Psoas muscle (tissue), 8 donors: ENCODE measurements around the gene THAP8. TPM values are rescaled to one million over a fixed set of nuclear protein-coding genes. Genes with fewer than 3 reads are reported as not detected.
A peak's percentile ranks its signal among the peaks of the same experiment; 100 is the strongest.

Experiments
- ATAC-seq, 4 donors: fragments of 200-7000 bp; cut with Tn5 transposase; one replicate each; pipeline ENCODE4 v1.9.1; 2020; ENCODE audit warnings: moderate library complexity in 3 of 4, mild to moderate bottlenecking in 2 of 4
- DNase-seq, 2 donors: peaks; one replicate each; pipeline ENCODE4 v3.0.0-alpha.2; 2020
- H3K27ac ChIP-seq: fragments of 200-600 bp; one replicate; pipeline ENCODE4 v1.8.0; 2022
- H3K27me3 ChIP-seq, 3 donors: fragments of 200-600 bp in 1 of 3; one replicate each; pipeline versions ENCODE4 v1.6.1 to v1.8.0; 2013 to 2022; ENCODE audit warnings: low read length in 2 of 3, mild to moderate bottlenecking in 2 of 3, moderate library complexity in 1 of 3; ENCODE audit not compliant: insufficient read depth in 3 of 3
- H3K36me3 ChIP-seq, 2 donors: fragments of 200-600 bp in 1 of 2; one replicate each; pipeline versions ENCODE4 v1.6.1 to v1.8.0; 2013 to 2022; ENCODE audit warnings: low read depth in 1 of 2, mild to moderate bottlenecking in 1 of 2, moderate library complexity in 1 of 2; ENCODE audit not compliant: insufficient read depth in 1 of 2
- H3K4me1 ChIP-seq: fragments of 200-600 bp; one replicate; pipeline ENCODE4 v1.8.0; 2022
- H3K4me3 ChIP-seq: fragments of 200-600 bp; one replicate; pipeline ENCODE4 v1.8.0; 2022; ENCODE audit warnings: mild to moderate bottlenecking
- H3K9me3 ChIP-seq: fragments of 200-600 bp; one replicate; pipeline ENCODE4 v1.8.0; 2022
- WGBS, 3 donors: extraction: QIAGEN DNeasy Blood & Tissue Kit; methylation state at CpG; one replicate each; pipeline versions ENCODE4 v1.1.6 to v1.1.7; 2013; 5-methylcytosine and 5-hydroxymethylcytosine counted together
- intact Hi-C, 2 donors: fragments of 100-400 bp; cut with DNase I; formaldehyde crosslinking; loops; one replicate each; pipeline versions ENCODE4 v1.11.0 to v1.14.2; 2022
- polyA plus RNA-seq, 3 donors: library from polyadenylated mRNA; stranded (reverse); fragments of 200-250 nt; gene quantifications; one replicate each; pipeline ENCODE4 v1.2.3, GENCODE V29; 2013
- total RNA-seq, 4 donors: library from RNA; stranded (reverse); fragmentation: NEBNext Ultra II Directional in 2 of 4; extraction: Animal tissue kit (Norgen Biotek cat#: 25700) in 2 of 4; gene quantifications; one replicate each; pipeline versions ENCODE4 v1.2.1 to v1.2.4, GENCODE V29; 2021 to 2023
- TF ChIP-seq, protein P1 (sequence below): fragments of 200-600 bp; IDR thresholded peaks from one replicate; pipeline ENCODE4 v1.8.0; 2022; ENCODE audit warnings: antibody characterized with exemption
- donor health status: healthy with polysubstance abuse.
- donor health status: DM: no; HTN: no; CAD: no; lungs with moderate emphysema.
- donor health status: Bipolar disorder and iron deficiency.
- donor health status: healthy.
- donor health status: DM: yes; HTN: yes; CAD: no.
- donor health status: DM: no; HTN: no; CAD: no.
- donor health status: DM: no; HTN: no; CAD: no.
- donor health status: DM: yes; HTN: yes; CAD: no.

The THAP8 gene
- total and polyA plus RNA-seq, 7 donors, result 1.9 to 9.6 (median 3.6) TPM

DNA sequence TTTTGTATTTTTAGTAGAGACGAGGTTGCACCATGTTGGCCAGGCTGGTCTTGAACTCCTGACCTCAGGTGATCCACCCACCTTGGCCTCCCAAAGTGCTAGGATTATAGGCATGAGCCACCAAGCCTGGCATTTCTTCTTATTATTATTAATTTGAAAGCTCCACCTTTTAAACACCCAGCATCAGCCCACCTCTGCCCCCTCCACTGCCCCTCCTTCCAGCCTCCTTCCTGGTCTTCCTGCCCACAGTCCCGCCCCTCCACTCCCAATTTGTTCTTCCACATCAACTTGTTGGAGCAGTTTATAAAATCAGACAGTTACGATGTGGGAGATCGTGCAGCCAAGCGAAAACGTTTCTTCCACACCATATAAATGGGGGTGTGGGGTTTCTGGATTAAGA lies 13.6 kb downstream of the THAP8 start:
- DNase-seq, result no peak
- H3K27ac ChIP-seq, result no peak overlapping the region
- no peaks in the 10 kb centered on the region for H3K27me3 ChIP-seq
- no peaks in the 10 kb centered on the region for H3K9me3 ChIP-seq
- peaks cover 0 to 3% of the 10 kb centered on the region in 2 donors for H3K36me3 ChIP-seq
- no peak for ATAC-seq
- H3K4me1 ChIP-seq, result no peaks in the 10 kb centered on the region
- intact Hi-C loops, result no loop called here
- TF ChIP-seq, protein P1, sequence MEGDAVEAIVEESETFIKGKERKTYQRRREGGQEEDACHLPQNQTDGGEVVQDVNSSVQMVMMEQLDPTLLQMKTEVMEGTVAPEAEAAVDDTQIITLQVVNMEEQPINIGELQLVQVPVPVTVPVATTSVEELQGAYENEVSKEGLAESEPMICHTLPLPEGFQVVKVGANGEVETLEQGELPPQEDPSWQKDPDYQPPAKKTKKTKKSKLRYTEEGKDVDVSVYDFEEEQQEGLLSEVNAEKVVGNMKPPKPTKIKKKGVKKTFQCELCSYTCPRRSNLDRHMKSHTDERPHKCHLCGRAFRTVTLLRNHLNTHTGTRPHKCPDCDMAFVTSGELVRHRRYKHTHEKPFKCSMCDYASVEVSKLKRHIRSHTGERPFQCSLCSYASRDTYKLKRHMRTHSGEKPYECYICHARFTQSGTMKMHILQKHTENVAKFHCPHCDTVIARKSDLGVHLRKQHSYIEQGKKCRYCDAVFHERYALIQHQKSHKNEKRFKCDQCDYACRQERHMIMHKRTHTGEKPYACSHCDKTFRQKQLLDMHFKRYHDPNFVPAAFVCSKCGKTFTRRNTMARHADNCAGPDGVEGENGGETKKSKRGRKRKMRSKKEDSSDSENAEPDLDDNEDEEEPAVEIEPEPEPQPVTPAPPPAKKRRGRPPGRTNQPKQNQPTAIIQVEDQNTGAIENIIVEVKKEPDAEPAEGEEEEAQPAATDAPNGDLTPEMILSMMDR, result no peak
- H3K4me3 ChIP-seq, result no peak overlapping the region
- 84 to 90% (median 87%) methylated on average over 6 of the region's 6 CpGs for WGBS, 3 donors

DNA sequence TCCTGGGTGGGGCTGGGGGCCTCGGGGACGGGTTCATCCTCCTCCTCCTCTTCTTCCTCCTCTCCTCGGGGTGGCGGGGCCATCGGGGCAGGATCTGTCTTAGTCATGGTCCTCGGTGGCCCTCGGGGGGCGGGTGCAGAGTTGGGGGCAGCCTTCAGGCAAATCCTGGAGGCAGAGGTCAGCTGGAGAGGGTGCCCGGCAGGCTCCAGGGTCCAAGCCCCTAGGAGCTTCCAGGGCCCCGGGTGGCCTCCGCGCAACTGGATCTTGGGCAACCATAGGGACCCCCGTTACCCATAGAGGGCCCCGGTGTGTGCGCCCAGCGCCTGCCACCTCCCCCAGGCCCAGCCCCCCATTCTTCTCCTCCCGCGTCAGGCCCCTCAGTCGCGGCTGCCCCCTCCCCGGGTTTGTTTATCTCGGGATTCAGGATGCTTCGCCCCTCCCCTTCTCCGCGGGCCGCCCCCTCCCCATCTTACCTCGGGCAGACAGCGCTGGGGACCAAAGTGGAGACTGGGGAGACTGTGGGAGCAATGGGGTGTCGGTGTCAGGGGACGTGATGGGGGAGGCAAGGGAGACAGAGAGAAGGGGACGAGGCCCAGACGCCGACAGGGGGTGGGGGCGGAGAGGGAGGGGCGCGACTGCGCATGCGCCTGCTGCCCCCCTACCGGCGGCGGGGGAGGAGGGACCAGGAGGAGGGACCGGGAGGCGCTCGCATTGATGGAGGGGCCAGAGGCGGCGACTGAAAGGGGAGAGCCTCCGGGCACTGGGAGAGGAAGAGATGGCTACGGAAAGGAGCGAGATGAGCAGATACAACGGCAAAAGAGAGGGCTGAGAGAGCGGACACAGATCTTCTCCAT lies 21.6 kb downstream of the THAP8 start, which contains the start of gene CLIP3:
TSS of gene CLIP3 (minus strand) at position 623 of the 854 bp plus-strand sequence. CDS start at position 107, 516 bp downstream.
- intact Hi-C loops, result no loop called here
- no peaks in the 10 kb centered on the region for H3K9me3 ChIP-seq
- H3K27ac ChIP-seq, result no peak within 1 kb of the TSS
- DNase-seq (peak; percentile 61 to 80), ATAC-seq (peak in 3 of 4 donors; percentile 37 to 62 (median 60))
- peak within 1 kb of the TSS; percentile 58 for H3K4me3 ChIP-seq
- peaks cover 0 to 11% of the 10 kb centered on the region in 2 donors for H3K36me3 ChIP-seq
- 2 to 5% (median 2%) methylated on average over 31 to 51 of the region's 51 CpGs for WGBS, 3 donors
- H3K4me1 ChIP-seq, result peaks cover 4% of the 10 kb centered on the region
- TF ChIP-seq, protein P1, result no peak
- peaks cover 0 to 12% (median 0%) of the 10 kb centered on the region in 3 donors for H3K27me3 ChIP-seq

DNA sequence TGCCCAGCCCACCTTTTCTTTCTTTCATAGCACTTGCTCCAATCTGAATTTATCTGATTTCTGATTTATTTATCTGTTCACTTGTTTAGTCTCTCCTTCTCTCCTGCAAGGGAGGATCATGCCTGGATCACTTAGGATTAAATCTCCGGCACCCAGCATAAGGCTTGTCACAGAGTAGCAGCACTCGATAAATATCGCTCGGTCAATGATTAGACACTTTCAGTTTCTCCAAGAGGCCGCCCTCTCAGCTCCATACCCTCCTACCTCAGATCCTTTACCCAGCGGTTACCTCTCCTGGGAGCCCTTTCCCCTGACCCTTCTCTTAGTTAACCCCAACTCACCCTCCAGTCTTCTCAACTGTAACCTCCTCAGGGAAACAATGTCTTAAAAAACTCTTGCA lies 22.8 kb downstream of the THAP8 start:
- DNase-seq, result peak in 1 of 2 donors; percentile 8
- H3K27ac ChIP-seq, result no peak overlapping the region
- ATAC-seq, result no peak
- no peak overlapping the region for H3K4me3 ChIP-seq
- intact Hi-C loops, result no loop called here
- H3K9me3 ChIP-seq, result no peaks in the 10 kb centered on the region
- H3K27me3 ChIP-seq, result peaks cover 0 to 12% (median 0%) of the 10 kb centered on the region in 3 donors
- peaks cover 4% of the 10 kb centered on the region for H3K4me1 ChIP-seq
- 89 to 93% (median 93%) methylated on average over 6 of the region's 6 CpGs for WGBS, 3 donors
- TF ChIP-seq, protein P1, result no peak
- H3K36me3 ChIP-seq, result peaks cover 0 to 8% of the 10 kb centered on the region in 2 donors

DNA sequence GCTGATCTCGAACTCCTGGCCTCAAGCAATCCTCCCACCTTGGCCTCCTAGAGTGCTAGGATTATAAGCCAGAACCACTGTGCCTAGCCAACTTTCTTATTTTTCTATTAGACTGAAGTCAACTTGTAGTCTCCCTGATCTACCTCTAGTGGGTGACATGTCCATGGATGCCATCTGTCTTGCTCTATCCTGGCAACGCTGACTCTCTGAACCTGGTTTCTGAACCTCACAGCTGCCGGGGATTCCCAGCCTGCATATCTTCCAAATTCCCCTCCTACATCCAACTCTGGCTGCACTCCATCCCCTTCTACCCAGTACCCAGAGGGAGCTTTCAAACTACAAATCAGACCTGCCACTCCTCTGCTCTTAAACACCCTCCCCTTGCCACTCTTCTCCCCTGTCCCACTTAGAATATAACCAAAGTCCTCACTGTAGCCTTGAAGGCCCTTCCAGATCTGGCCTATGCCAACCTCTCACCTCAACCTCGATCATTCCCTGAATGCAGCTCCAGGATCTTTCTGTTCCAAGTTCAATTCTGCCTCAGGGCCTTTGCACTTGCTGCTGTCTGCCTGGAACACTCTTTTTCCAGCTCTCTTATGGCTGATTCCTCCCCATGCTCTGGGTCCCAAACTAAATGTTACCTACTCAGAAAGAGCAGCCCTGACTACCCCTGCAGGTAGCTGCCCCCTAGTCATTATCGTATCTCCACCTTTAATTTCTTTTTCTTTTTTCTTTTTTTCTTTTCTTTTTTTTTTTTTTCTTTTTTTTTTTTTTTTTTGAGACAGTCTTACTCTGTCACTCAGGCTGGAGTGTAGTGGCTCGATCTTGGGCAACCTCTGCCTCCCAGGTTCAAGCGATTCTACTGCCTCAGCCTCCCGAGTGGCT lies 23.6 kb downstream of the THAP8 start:
- intact Hi-C loops, result no loop called here
- TF ChIP-seq, protein P1, result no peak

More for the DNA sequence above, 23.6 kb downstream of the THAP8 start:
- DNase-seq (peak in 1 of 2 donors; percentile 1), ATAC-seq (no peak)
- Histone ChIP-seq H3K9me3 (no peaks in the 10 kb centered on the region), H3K4me1 (peaks cover 4% of the 10 kb centered on the region), H3K27ac (no peak overlapping the region), H3K27me3 (peaks cover 0 to 12% (median 0%) of the 10 kb centered on the region in 3 donors), H3K4me3 (no peak overlapping the region), H3K36me3 (peaks cover 0 to 7% of the 10 kb centered on the region in 2 donors)
- 63 to 66% (median 65%) methylated on average over 8 of the region's 8 CpGs for WGBS, 3 donors
